GM21367 (cell line): ENCODE results near the gene PAEP.

Source experiments
- ATAC-seq: cut with Tn5 transposase; IDR thresholded peaks from one replicate; pipeline ENCODE4 v1.9.1; 2021; ENCODE audit not compliant: unreplicated experiment

Gene PAEP

DNA sequence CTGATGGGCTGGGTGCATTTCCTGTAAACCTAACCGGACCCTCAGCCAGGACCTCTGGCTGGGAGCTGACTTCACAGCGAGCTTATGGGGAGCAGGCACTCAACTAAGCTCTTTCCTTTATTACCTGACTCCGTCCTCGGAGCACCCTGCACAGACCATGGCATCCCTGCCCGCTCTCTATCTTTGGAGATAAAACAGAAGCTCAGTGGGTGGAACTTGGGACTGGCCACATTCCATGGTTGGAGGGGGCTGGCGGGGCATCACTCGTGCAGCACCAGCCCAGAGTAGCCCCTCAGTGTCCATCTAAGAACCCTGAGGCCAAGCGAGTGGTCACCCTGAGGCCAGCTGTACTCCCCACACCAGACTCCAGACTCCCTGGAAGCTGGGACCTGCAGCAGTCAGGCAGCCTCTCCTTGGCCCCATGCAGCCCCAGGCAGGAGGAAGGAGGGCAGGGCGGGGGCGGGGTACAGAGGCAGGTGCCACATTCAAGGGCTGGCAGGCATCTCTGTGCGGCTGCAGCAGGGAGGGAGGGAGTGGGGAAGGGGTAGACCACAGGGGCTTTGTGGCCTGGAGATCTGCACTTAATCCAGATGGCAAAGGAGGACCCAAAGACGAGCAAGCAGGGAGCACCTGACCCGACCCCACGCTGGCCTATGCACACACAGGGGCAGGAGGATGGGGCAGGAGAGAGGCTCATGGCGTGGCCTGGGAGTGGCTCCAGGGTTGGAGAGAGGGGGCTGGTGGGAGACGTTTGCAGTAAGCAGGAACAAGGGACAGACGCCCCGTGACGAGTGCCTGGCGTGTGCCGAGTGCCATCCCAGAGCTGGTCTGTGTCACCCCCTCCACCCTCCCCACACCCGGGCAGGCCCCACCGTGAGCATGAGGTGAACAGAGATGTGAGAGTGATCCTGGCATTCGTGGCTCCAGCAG, 51.7 kb downstream of the PAEP start:
- ATAC-seq, result no peak

GRCh38 chr9:135613946-135614805, 52.6 kb downstream of the PAEP start:
- ATAC-seq, result no peak

GRCh38 chr9:135614821-135615665, 53.5 kb downstream of the PAEP start:
- no peak for ATAC-seq

GRCh38 chr9:135615666-135616618, 54.4 kb downstream of the PAEP start:
- no peak for ATAC-seq
